Mucosa of descending colon (tissue), 3 donors: Measurements from ENCODE around the gene CLEC4M. TPM values are rescaled to one million over a fixed set of nuclear protein-coding genes. Genes with fewer than 3 reads are reported as not detected.

ENCODE experiments used
- ATAC-seq: fragments of 200-7000 bp; cut with Tn5 transposase; one replicate; pipeline ENCODE4 v1.9.1; 2020; ENCODE audit warnings: mild to moderate bottlenecking, moderate library complexity
- DNase-seq, 3 donors: peaks; one replicate each; pipeline ENCODE4 v3.0.0-alpha.2; 2020
- H3K36me3 ChIP-seq: fragments of 200-600 bp; one replicate; pipeline ENCODE4 v1.8.0; 2021; ENCODE audit warnings: low read depth, mild to moderate bottlenecking
- H3K4me1 ChIP-seq: fragments of 200-600 bp; one replicate; pipeline ENCODE4 v1.8.0; 2021; ENCODE audit warnings: low read depth, mild to moderate bottlenecking
- H3K4me3 ChIP-seq: fragments of 200-600 bp; one replicate; pipeline ENCODE4 v1.8.0; 2021; ENCODE audit warnings: mild to moderate bottlenecking
- H3K9me3 ChIP-seq: fragments of 200-600 bp; one replicate; pipeline ENCODE4 v1.8.0; 2021; ENCODE audit warnings: mild to moderate bottlenecking
- intact Hi-C, 2 donors: fragments of 100-400 bp; cut with DNase I in 1 of 2; cut with micrococcal nuclease in 1 of 2; formaldehyde crosslinking; loops; one replicate each; pipeline versions ENCODE4 v1.11.0 to v1.11.1; 2022; cut with DNase I, micrococcal nuclease
- total RNA-seq, 3 donors: library from RNA; stranded (reverse); fragmentation: NEBNext Ultra II Directional in 2 of 3; extraction: Animal tissue kit (Norgen Biotek cat#: 25700) in 2 of 3; gene quantifications; one replicate each; pipeline versions ENCODE4 v1.2.1 to v1.2.4, GENCODE V29; 2021 to 2023
- TF ChIP-seq, protein P1 (sequence below): fragments of 200-600 bp; IDR thresholded peaks from one replicate; pipeline ENCODE4 v1.8.0; 2022; ENCODE audit warnings: antibody characterized with exemption, mild to moderate bottlenecking
- donor health status: DM: no; HTN: no; CAD: no; lungs with moderate emphysema.
- donor health status: DM: no; HTN: no; CAD: no.
- donor health status: DM: no; HTN: yes; CAD: no.

CLEC4M gene
- total RNA-seq, 3 donors from 2014 or later: not detected

DNA sequence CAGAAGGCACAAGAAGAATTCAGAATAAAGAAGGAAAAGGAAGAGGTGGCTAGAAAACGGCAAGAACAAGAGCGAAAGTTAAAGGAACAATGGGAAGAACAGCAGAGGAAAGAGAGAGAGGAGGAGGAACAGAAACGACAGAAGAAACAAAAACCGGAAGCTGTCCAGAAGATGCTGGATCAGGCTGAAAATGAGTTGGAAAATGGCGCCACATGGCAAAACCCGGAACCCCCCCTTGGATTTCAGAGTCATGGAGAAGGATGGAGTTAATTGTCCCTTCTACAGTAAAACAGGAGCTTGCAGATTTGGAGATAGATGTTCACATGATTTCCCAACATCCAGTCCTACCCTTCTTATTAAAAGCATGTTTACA is 22.4 kb upstream of the CLEC4M start:
- intact Hi-C loops: no loop called here
- H3K9me3 ChIP-seq: no peaks in the 10 kb centered on the region
- no peaks in the 10 kb centered on the region for H3K36me3 ChIP-seq
- DNase-seq: no peak
- no peak overlapping the region for H3K4me3 ChIP-seq
- TF ChIP-seq, protein P1, sequence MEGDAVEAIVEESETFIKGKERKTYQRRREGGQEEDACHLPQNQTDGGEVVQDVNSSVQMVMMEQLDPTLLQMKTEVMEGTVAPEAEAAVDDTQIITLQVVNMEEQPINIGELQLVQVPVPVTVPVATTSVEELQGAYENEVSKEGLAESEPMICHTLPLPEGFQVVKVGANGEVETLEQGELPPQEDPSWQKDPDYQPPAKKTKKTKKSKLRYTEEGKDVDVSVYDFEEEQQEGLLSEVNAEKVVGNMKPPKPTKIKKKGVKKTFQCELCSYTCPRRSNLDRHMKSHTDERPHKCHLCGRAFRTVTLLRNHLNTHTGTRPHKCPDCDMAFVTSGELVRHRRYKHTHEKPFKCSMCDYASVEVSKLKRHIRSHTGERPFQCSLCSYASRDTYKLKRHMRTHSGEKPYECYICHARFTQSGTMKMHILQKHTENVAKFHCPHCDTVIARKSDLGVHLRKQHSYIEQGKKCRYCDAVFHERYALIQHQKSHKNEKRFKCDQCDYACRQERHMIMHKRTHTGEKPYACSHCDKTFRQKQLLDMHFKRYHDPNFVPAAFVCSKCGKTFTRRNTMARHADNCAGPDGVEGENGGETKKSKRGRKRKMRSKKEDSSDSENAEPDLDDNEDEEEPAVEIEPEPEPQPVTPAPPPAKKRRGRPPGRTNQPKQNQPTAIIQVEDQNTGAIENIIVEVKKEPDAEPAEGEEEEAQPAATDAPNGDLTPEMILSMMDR: no peak
- no peaks in the 10 kb centered on the region for H3K4me1 ChIP-seq
- ATAC-seq: no peak

- DNase-seq: no peak
- intact Hi-C loops: no loop called here
- no peaks in the 10 kb centered on the region for H3K4me1 ChIP-seq
- no peak overlapping the region for H3K4me3 ChIP-seq
- TF ChIP-seq, protein P1: no peak
- no peak for ATAC-seq
- H3K9me3 ChIP-seq: no peaks in the 10 kb centered on the region
- H3K36me3 ChIP-seq: no peaks in the 10 kb centered on the region
Measured at GRCh38 chr19:7742575-7742974, 20.5 kb upstream of the CLEC4M start.

DNA sequence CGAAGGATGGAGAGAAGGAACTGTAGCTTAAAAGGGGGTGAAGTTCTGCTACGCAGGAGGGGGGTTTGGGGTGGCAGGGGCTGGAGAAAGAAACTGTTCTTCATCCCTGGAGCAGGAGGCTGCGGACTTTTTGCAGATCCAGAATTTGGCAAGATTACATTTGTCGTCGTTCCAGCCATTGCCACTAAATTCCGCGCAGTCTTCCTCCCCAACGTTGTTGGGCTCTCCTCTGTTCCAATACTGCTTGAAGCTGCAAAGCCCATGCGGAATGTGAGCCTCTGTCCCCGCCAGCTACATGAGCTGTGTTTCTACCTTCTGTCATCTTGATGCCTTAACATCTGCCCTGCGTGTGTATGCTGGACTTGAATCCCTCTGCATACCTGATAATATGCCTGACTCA is 20.1 kb upstream of the CLEC4M start:
- no peak for DNase-seq
- TF ChIP-seq, protein P1: no peak
- intact Hi-C loops: no loop called here
- H3K4me3 ChIP-seq: no peak overlapping the region
- no peaks in the 10 kb centered on the region for H3K4me1 ChIP-seq
- no peaks in the 10 kb centered on the region for H3K36me3 ChIP-seq
- no peak for ATAC-seq
- no peaks in the 10 kb centered on the region for H3K9me3 ChIP-seq

GRCh38 chr19:7743425-7743841 is 19.6 kb upstream of the CLEC4M start:
- H3K4me1 ChIP-seq: no peaks in the 10 kb centered on the region
- H3K36me3 ChIP-seq: no peaks in the 10 kb centered on the region
- intact Hi-C loops: no loop called here
- DNase-seq (no peak), ATAC-seq (no peak)
- no peaks in the 10 kb centered on the region for H3K9me3 ChIP-seq
- H3K4me3 ChIP-seq: no peak overlapping the region
- TF ChIP-seq, protein P1: no peak

DNA sequence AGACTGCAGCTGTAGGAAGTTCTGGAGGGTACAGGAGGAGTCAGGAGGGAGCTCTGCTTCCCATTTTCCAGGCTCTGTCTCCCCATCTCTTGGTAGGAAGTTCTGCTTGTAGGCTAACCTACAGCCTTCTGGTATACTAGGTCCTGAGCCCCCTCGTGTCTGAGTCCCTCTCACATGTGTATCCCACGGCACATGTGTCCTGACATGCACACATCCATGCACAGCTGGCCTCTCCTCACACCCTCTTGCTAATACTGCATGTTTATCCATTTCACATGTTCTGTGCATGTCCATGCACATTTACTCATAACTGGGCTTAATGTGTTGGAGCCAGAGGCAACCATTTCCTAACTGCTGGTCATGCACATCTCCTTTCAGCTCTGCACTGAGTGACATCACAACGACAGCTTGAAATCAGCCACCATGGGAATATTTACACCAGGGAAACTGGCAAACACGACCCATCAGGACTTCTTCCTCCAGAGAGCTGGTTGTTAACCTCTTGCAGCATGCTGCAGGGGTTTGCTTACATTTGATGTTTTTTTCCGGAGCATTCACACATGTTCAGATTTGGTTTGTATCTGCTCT is 18.8 kb upstream of the CLEC4M start:
- ATAC-seq: no peak
- intact Hi-C loops: no loop called here
- TF ChIP-seq, protein P1: no peak
- no peak overlapping the region for H3K4me3 ChIP-seq
- H3K9me3 ChIP-seq: no peaks in the 10 kb centered on the region
- no peak for DNase-seq
- no peaks in the 10 kb centered on the region for H3K4me1 ChIP-seq
- H3K36me3 ChIP-seq: no peaks in the 10 kb centered on the region
